ENCODE data around the gene WDR46.

DNA sequence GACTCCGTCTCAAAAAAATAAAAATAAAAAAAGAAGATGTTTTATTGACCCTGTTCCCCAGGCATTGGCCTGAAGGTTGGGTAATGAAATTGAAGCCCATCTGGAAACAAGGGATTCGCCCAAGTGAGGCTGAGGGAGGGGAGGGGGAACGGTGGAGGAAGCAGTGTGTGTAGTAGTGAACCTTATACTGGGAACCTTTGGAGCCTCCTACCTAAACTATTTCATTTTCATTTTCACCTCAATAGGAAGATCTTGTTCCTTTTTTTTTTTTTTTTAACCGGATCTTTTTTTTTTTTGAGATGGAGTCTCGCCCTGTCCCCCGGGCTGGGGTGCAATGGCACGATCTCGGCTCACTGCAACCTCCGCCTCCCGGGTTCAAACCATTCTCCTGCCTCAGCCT is 41.7 kb upstream of the WDR46 start:
- TF ChIP-seq POLR2A (IDR thresholded peaks at IDR 0.05; ENCODE audit: control extremely low read depth in 1 of 2, low read depth in 2 of 2, low read length in 2 of 2) (no peak), EZH2 (IDR thresholded peaks at IDR 0.05; ENCODE audit: low read depth, low read length, severe bottlenecking) (no peak), SP1 (IDR thresholded peaks at IDR 0.05; ENCODE audit: low read depth, low read length) (no peak), SRF (IDR thresholded peaks at IDR 0.05; ENCODE audit: low read depth, low read length) (no peak), NRF1 (IDR thresholded peaks at IDR 0.05; ENCODE audit: low read depth, low read length) (no peak)
- TF ChIP-seq, protein P1, sequence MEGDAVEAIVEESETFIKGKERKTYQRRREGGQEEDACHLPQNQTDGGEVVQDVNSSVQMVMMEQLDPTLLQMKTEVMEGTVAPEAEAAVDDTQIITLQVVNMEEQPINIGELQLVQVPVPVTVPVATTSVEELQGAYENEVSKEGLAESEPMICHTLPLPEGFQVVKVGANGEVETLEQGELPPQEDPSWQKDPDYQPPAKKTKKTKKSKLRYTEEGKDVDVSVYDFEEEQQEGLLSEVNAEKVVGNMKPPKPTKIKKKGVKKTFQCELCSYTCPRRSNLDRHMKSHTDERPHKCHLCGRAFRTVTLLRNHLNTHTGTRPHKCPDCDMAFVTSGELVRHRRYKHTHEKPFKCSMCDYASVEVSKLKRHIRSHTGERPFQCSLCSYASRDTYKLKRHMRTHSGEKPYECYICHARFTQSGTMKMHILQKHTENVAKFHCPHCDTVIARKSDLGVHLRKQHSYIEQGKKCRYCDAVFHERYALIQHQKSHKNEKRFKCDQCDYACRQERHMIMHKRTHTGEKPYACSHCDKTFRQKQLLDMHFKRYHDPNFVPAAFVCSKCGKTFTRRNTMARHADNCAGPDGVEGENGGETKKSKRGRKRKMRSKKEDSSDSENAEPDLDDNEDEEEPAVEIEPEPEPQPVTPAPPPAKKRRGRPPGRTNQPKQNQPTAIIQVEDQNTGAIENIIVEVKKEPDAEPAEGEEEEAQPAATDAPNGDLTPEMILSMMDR (IDR thresholded peaks at IDR 0.05; ENCODE audit: control extremely low read depth in 1 of 3, insufficient read depth in 1 of 3, low read depth in 1 of 3, low read length in 3 of 3) = no peak
- TF ChIP-seq, protein P2, sequence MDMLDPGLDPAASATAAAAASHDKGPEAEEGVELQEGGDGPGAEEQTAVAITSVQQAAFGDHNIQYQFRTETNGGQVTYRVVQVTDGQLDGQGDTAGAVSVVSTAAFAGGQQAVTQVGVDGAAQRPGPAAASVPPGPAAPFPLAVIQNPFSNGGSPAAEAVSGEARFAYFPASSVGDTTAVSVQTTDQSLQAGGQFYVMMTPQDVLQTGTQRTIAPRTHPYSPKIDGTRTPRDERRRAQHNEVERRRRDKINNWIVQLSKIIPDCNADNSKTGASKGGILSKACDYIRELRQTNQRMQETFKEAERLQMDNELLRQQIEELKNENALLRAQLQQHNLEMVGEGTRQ (IDR thresholded peaks at IDR 0.05; ENCODE audit: low read length) = no peak
